ENCODE measurements around the gene CCDC97. TPM values are rescaled to one million over a fixed set of nuclear protein-coding genes. Genes with fewer than 3 reads are reported as not detected.

CCDC97 gene
- total RNA-seq, 2 experiments from 2014 or later = 15.0 to 36.6 TPM

- no peaks in the 10 kb centered on the region for H3K36me3 ChIP-seq (ENCODE audit: insufficient read depth, low read length)
- no peak overlapping the region for H3K4me2 ChIP-seq (ENCODE audit: low read length)
- no peak for DNase-seq (ENCODE audit: low spot score)
- H2AFZ ChIP-seq (ENCODE audit: low read length) = no peak overlapping the region
- H3K79me2 ChIP-seq (ENCODE audit: insufficient read depth, low read depth, low read length) = peaks cover 5% of the 10 kb centered on the region; the same call in 1 of the 2 replicates
- no peak for TF ChIP-seq CTCF (conservative IDR thresholded peaks at IDR 0.05; ENCODE audit: low read length)
- TF ChIP-seq EZH2phosphoT487 (IDR thresholded peaks at IDR 0.05; ENCODE audit: borderline replicate concordance, low read depth, low read length) = no peak
- ChIA-PET POLR2A (no interaction called here), CTCF (ENCODE audit: unreplicated experiment) (no interaction called here)
- no TSS peak for BruUV-seq (replicated peaks)
- H3K4me1 ChIP-seq (ENCODE audit: insufficient read depth, low read length, poor library complexity, severe bottlenecking) = peaks cover 6% of the 10 kb centered on the region
- H3K9me3 ChIP-seq (ENCODE audit: low read length) = no peaks in the 10 kb centered on the region
- H3K9me2 ChIP-seq (ENCODE audit: insufficient read depth, low read length) = no peaks in the 10 kb centered on the region
- intact Hi-C loops (cut with micrococcal nuclease; ENCODE audit: unreplicated experiment) = no loop called here
- no peak overlapping the region for H3K27ac ChIP-seq (ENCODE audit: low read depth, low read length, poor library complexity, severe bottlenecking)
- no peak overlapping the region for H3K4me3 ChIP-seq (ENCODE audit: low read depth, low read length, poor library complexity, severe bottlenecking)
- H4K20me1 ChIP-seq (ENCODE audit: insufficient read depth, low read length) = no peaks in the 10 kb centered on the region; the same call in 1 of the 2 replicates
Observed at GRCh38 chr19:41359741-41360140, 49.8 kb downstream of the CCDC97 start.

- Histone ChIP-seq H3K4me1 (ENCODE audit: insufficient read depth, low read length, poor library complexity, severe bottlenecking) (peaks cover 10% of the 10 kb centered on the region), H2AFZ (ENCODE audit: low read length) (no peak overlapping the region), H3K27ac (ENCODE audit: low read depth, low read length, poor library complexity, severe bottlenecking) (no peak overlapping the region), H3K36me3 (ENCODE audit: insufficient read depth, low read length) (no peaks in the 10 kb centered on the region), H3K9me3 (ENCODE audit: low read length) (no peaks in the 10 kb centered on the region), H3K79me2 (ENCODE audit: insufficient read depth, low read depth, low read length) (peaks cover 16% of the 10 kb centered on the region; the same call in 1 of the 2 replicates), H4K20me1 (ENCODE audit: insufficient read depth, low read length) (no peaks in the 10 kb centered on the region), H3K9me2 (ENCODE audit: insufficient read depth, low read length) (no peaks in the 10 kb centered on the region), H3K4me3 (ENCODE audit: low read depth, low read length, poor library complexity, severe bottlenecking) (no peak overlapping the region), H3K4me2 (ENCODE audit: low read length) (no peak overlapping the region)
- BruUV-seq (replicated peaks) = no TSS peak
- no peak for TF ChIP-seq CTCF (conservative IDR thresholded peaks at IDR 0.05; ENCODE audit: low read length)
- no peak for TF ChIP-seq EZH2phosphoT487 (IDR thresholded peaks at IDR 0.05; ENCODE audit: borderline replicate concordance, low read depth, low read length)
- no peak for DNase-seq (ENCODE audit: low spot score)
- ChIA-PET POLR2A (interaction anchor here (0.6 to 1.1 kb wide), 3 partner anchors 9 to 1176 kb away, joined by 3 to 5 read pairs (median 4); no protein-coding TSS in a partner anchor), CTCF (ENCODE audit: unreplicated experiment) (no interaction called here)
- intact Hi-C loops (cut with micrococcal nuclease; ENCODE audit: unreplicated experiment) = no loop called here
Observed at GRCh38 chr19:41362143-41362847, 52.3 kb downstream of the CCDC97 start.

- Histone ChIP-seq H3K4me2 (ENCODE audit: low read length) (peak overlapping the region; percentile 91), H3K4me1 (ENCODE audit: insufficient read depth, low read length, poor library complexity, severe bottlenecking) (peaks cover 10% of the 10 kb centered on the region), H4K20me1 (ENCODE audit: insufficient read depth, low read length) (no peaks in the 10 kb centered on the region), H3K79me2 (ENCODE audit: insufficient read depth, low read depth, low read length) (peaks cover 16% of the 10 kb centered on the region; the same call in 1 of the 2 replicates), H3K27ac (ENCODE audit: low read depth, low read length, poor library complexity, severe bottlenecking) (peak overlapping the region; percentile 87), H3K9me3 (ENCODE audit: low read length) (no peaks in the 10 kb centered on the region), H3K9me2 (ENCODE audit: insufficient read depth, low read length) (no peaks in the 10 kb centered on the region), H3K36me3 (ENCODE audit: insufficient read depth, low read length) (no peaks in the 10 kb centered on the region), H3K4me3 (ENCODE audit: low read depth, low read length, poor library complexity, severe bottlenecking) (peak overlapping the region; percentile 81), H2AFZ (ENCODE audit: low read length) (peak overlapping the region; percentile 64)
- BruUV-seq (replicated peaks) = TSS peak; percentile 77
- intact Hi-C loops (cut with micrococcal nuclease; ENCODE audit: unreplicated experiment) = no loop called here
- POLR2A ChIA-PET = interaction anchor here (0.6 to 2.2 kb wide), 12 partner anchors 8 to 806 kb away, joined by 3 to 8 read pairs (median 4); partner anchors contain the start of gene HNRNPUL1
- TF ChIP-seq CTCF (conservative IDR thresholded peaks at IDR 0.05; ENCODE audit: low read length) (no peak), EZH2phosphoT487 (IDR thresholded peaks at IDR 0.05; ENCODE audit: borderline replicate concordance, low read depth, low read length) (no peak)
- CTCF ChIA-PET (ENCODE audit: unreplicated experiment) = interaction anchor here (0.6 to 1.1 kb wide), 4 partner anchors 8 to 182 kb away, joined by 3 to 4 read pairs (median 4); no protein-coding TSS in a partner anchor
- DNase-seq (ENCODE audit: low spot score) = no peak
Observed at GRCh38 chr19:41363371-41363752, 53.4 kb downstream of the CCDC97 start.
